ENCODE results near the gene LEMD3.

Gene LEMD3

GRCh38 chr12:65182012-65182739 lies 12.8 kb downstream of the LEMD3 start:
- H3K4me3 ChIP-seq (ENCODE audit: low read depth, low read length) = no peak overlapping the region
- TF ChIP-seq CTCF (IDR thresholded peaks at IDR 0.05; ENCODE audit: low read depth, low read length, missing control alignments) = no peak
- in situ Hi-C loops (cut with HindIII; ENCODE audit: low sequenced_read_pairs) = no loop called here
- DNase-seq (ENCODE audit: low read depth) = no peak

GRCh38 chr12:65184176-65184857 lies 14.9 kb downstream of the LEMD3 start:
- no peak for DNase-seq (ENCODE audit: low read depth)
- in situ Hi-C loops (cut with HindIII; ENCODE audit: low sequenced_read_pairs) = no loop called here
- H3K4me3 ChIP-seq (ENCODE audit: low read depth, low read length) = no peak overlapping the region
- TF ChIP-seq CTCF (IDR thresholded peaks at IDR 0.05; ENCODE audit: low read depth, low read length, missing control alignments) = no peak

GRCh38 chr12:65184858-65185229 lies 15.5 kb downstream of the LEMD3 start:
- TF ChIP-seq CTCF (IDR thresholded peaks at IDR 0.05; ENCODE audit: low read depth, low read length, missing control alignments) = no peak
- no peak overlapping the region for H3K4me3 ChIP-seq (ENCODE audit: low read depth, low read length)
- in situ Hi-C loops (cut with HindIII; ENCODE audit: low sequenced_read_pairs) = no loop called here
- no peak for DNase-seq (ENCODE audit: low read depth)

- no peak for DNase-seq (ENCODE audit: low read depth)
- H3K4me3 ChIP-seq (ENCODE audit: low read depth, low read length) = no peak overlapping the region
- in situ Hi-C loops (cut with HindIII; ENCODE audit: low sequenced_read_pairs) = no loop called here
- no peak for TF ChIP-seq CTCF (IDR thresholded peaks at IDR 0.05; ENCODE audit: low read depth, low read length, missing control alignments)
These were observed 18.3 kb downstream of the LEMD3 start for GRCh38 chr12:65187665-65188064.

- no peak for DNase-seq (ENCODE audit: low read depth)
- no peak overlapping the region for H3K4me3 ChIP-seq (ENCODE audit: low read depth, low read length)
- TF ChIP-seq CTCF (IDR thresholded peaks at IDR 0.05; ENCODE audit: low read depth, low read length, missing control alignments) = no peak
- in situ Hi-C loops (cut with HindIII; ENCODE audit: low sequenced_read_pairs) = no loop called here
These were observed 18.9 kb downstream of the LEMD3 start for GRCh38 chr12:65188179-65188701.

- no peak for DNase-seq (ENCODE audit: low read depth)
- no peak overlapping the region for H3K4me3 ChIP-seq (ENCODE audit: low read depth, low read length)
- no peak for TF ChIP-seq CTCF (IDR thresholded peaks at IDR 0.05; ENCODE audit: low read depth, low read length, missing control alignments)
- in situ Hi-C loops (cut with HindIII; ENCODE audit: low sequenced_read_pairs) = no loop called here
These were observed 19.8 kb downstream of the LEMD3 start for GRCh38 chr12:65189028-65189718.
